ENCODE data around the gene GALNT17.

The GALNT17 gene

GRCh38 chr7:71723859-71724258, 591.9 kb downstream of the GALNT17 start:
- Histone ChIP-seq H3K4me3 (ENCODE audit: low read length) (no peak overlapping the region), H3K36me3 (replicated peaks; ENCODE audit: insufficient read depth, low read length) (no peaks in the 10 kb centered on the region), H3K4me2 (ENCODE audit: low read depth, low read length) (no peak overlapping the region), H3F3A (ENCODE audit: insufficient read depth, low read length) (no peaks in the 10 kb centered on the region), H3K79me2 (ENCODE audit: low read length) (no peaks in the 10 kb centered on the region), H3K9me3 (replicated peaks; ENCODE audit: insufficient read depth, low read length) (no peaks in the 10 kb centered on the region), H3K9ac (ENCODE audit: low read length) (no peak overlapping the region), H3K27ac (ENCODE audit: low read length) (no peak overlapping the region), H2AFZ (ENCODE audit: low read length) (no peak overlapping the region), H3K9me2 (replicated peaks; ENCODE audit: insufficient read depth, low read length) (no peaks in the 10 kb centered on the region), H3K4me1 (ENCODE audit: low read length) (no peaks in the 10 kb centered on the region), H3K27me3 (replicated peaks; ENCODE audit: insufficient read depth, low read length) (no peaks in the 10 kb centered on the region), H4K20me1 (ENCODE audit: insufficient read depth, low read length) (no peaks in the 10 kb centered on the region)
- DNase-seq: no peak
- no peak for TF ChIP-seq EZH2phosphoT487 (IDR thresholded peaks at IDR 0.05; ENCODE audit: low read length)
- TF ChIP-seq, protein P1, sequence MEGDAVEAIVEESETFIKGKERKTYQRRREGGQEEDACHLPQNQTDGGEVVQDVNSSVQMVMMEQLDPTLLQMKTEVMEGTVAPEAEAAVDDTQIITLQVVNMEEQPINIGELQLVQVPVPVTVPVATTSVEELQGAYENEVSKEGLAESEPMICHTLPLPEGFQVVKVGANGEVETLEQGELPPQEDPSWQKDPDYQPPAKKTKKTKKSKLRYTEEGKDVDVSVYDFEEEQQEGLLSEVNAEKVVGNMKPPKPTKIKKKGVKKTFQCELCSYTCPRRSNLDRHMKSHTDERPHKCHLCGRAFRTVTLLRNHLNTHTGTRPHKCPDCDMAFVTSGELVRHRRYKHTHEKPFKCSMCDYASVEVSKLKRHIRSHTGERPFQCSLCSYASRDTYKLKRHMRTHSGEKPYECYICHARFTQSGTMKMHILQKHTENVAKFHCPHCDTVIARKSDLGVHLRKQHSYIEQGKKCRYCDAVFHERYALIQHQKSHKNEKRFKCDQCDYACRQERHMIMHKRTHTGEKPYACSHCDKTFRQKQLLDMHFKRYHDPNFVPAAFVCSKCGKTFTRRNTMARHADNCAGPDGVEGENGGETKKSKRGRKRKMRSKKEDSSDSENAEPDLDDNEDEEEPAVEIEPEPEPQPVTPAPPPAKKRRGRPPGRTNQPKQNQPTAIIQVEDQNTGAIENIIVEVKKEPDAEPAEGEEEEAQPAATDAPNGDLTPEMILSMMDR (IDR thresholded peaks at IDR 0.05; ENCODE audit: low read length): no peak
- TF ChIP-seq EZH2 (optimal IDR thresholded peaks at IDR 0.05; ENCODE audit: low read depth, low read length): no peak

- no peaks in the 10 kb centered on the region for H3F3A ChIP-seq (ENCODE audit: insufficient read depth, low read length)
- no peaks in the 10 kb centered on the region for H3K27me3 ChIP-seq (replicated peaks; ENCODE audit: insufficient read depth, low read length)
- no peak overlapping the region for H3K4me2 ChIP-seq (ENCODE audit: low read depth, low read length)
- no peak overlapping the region for H2AFZ ChIP-seq (ENCODE audit: low read length)
- DNase-seq: no peak
- no peak overlapping the region for H3K4me3 ChIP-seq (ENCODE audit: low read length)
- TF ChIP-seq EZH2 (optimal IDR thresholded peaks at IDR 0.05; ENCODE audit: low read depth, low read length): no peak
- TF ChIP-seq, protein P1 (IDR thresholded peaks at IDR 0.05; ENCODE audit: low read length): no peak
- no peak for TF ChIP-seq EZH2phosphoT487 (IDR thresholded peaks at IDR 0.05; ENCODE audit: low read length)
- no peaks in the 10 kb centered on the region for H4K20me1 ChIP-seq (ENCODE audit: insufficient read depth, low read length)
- no peaks in the 10 kb centered on the region for H3K36me3 ChIP-seq (replicated peaks; ENCODE audit: insufficient read depth, low read length)
- no peaks in the 10 kb centered on the region for H3K9me3 ChIP-seq (replicated peaks; ENCODE audit: insufficient read depth, low read length)
- H3K27ac ChIP-seq (ENCODE audit: low read length): no peak overlapping the region
- H3K9ac ChIP-seq (ENCODE audit: low read length): no peak overlapping the region
- H3K4me1 ChIP-seq (ENCODE audit: low read length): no peaks in the 10 kb centered on the region
- no peaks in the 10 kb centered on the region for H3K9me2 ChIP-seq (replicated peaks; ENCODE audit: insufficient read depth, low read length)
- no peaks in the 10 kb centered on the region for H3K79me2 ChIP-seq (ENCODE audit: low read length)
These were observed 595.4 kb downstream of the GALNT17 start for GRCh38 chr7:71727347-71727746.

DNA sequence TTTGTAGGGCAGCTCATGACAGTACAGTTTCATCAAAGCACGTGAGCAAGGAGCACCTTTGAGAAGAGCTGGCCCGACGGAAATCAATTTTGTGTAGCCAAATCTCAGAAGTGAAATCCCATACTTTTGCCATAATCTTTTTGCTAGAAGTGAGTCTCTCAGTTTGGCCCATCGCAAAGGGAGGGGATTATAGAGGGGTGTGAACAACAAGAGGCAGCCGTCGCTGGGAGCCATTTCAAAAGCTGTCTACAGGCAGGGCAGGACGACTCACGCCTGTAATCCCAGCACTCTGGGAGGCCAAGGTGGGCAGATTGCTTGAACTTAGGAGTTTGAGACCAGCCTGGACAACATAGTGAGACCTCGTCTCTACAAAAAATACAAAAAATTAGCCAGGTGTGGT, 599.8 kb downstream of the GALNT17 start:
- Histone ChIP-seq H3F3A (ENCODE audit: insufficient read depth, low read length) (no peaks in the 10 kb centered on the region), H3K27ac (ENCODE audit: low read length) (no peak overlapping the region), H3K9me2 (replicated peaks; ENCODE audit: insufficient read depth, low read length) (no peaks in the 10 kb centered on the region), H3K4me1 (ENCODE audit: low read length) (no peaks in the 10 kb centered on the region), H3K9ac (ENCODE audit: low read length) (no peak overlapping the region), H3K79me2 (ENCODE audit: low read length) (no peaks in the 10 kb centered on the region), H4K20me1 (ENCODE audit: insufficient read depth, low read length) (no peaks in the 10 kb centered on the region), H3K9me3 (replicated peaks; ENCODE audit: insufficient read depth, low read length) (no peaks in the 10 kb centered on the region), H3K4me3 (ENCODE audit: low read length) (no peak overlapping the region), H3K27me3 (replicated peaks; ENCODE audit: insufficient read depth, low read length) (no peaks in the 10 kb centered on the region), H3K36me3 (replicated peaks; ENCODE audit: insufficient read depth, low read length) (no peaks in the 10 kb centered on the region), H2AFZ (ENCODE audit: low read length) (no peak overlapping the region), H3K4me2 (ENCODE audit: low read depth, low read length) (no peak overlapping the region)
- no peak for TF ChIP-seq EZH2 (optimal IDR thresholded peaks at IDR 0.05; ENCODE audit: low read depth, low read length)
- TF ChIP-seq, protein P1 (IDR thresholded peaks at IDR 0.05; ENCODE audit: low read length): no peak
- TF ChIP-seq EZH2phosphoT487 (IDR thresholded peaks at IDR 0.05; ENCODE audit: low read length): no peak
- DNase-seq: no peak
